HepG2 (cell line): Measurements from ENCODE around the gene RARS2.

Experiments used
- CTCF ChIP-seq: sonication (generic); formaldehyde crosslinking; IDR thresholded peaks from 2 replicates; pipeline ENCODE4 v1.5.0; 2020; ENCODE audit warnings: mild to moderate bottlenecking, missing genetic modification reagents, moderate library complexity
- EZH2 ChIP-seq: conservative IDR thresholded peaks from 2 replicates; pipeline ENCODE4 v1.6.1; 2012; ENCODE audit warnings: mild to moderate bottlenecking, low read depth, low read length, moderate library complexity
- JARID2 ChIP-seq: sonication (generic); formaldehyde crosslinking; IDR thresholded peaks from 2 replicates; pipeline ENCODE4 v1.8.1; 2023; ENCODE audit warnings: missing genetic modification reagents, inconsistent platforms; ENCODE audit not compliant: insufficient replicate concordance
- MAX ChIP-seq: IDR thresholded peaks from 2 replicates; pipeline ENCODE4 v1.6.1; 2012; ENCODE audit warnings: inconsistent platforms
- NCOA2 ChIP-seq: sonication (generic); formaldehyde crosslinking; IDR thresholded peaks from 2 replicates; pipeline ENCODE4 v1.8.0; 2022; ENCODE audit warnings: inconsistent platforms
- PTBP1 ChIP-seq: fragments of 200-400 bp; formaldehyde crosslinking; IDR thresholded peaks from 2 replicates; pipeline ENCODE4 v1.6.1; 2018; ENCODE audit warnings: low read length, low read depth; ENCODE audit not compliant: poor library complexity, severe bottlenecking
- U2AF2 ChIP-seq: fragments of 200-400 bp; formaldehyde crosslinking; IDR thresholded peaks from 2 replicates; pipeline ENCODE4 v1.6.1; 2017; ENCODE audit warnings: low read depth, mild to moderate bottlenecking, low read length
- YY1 ChIP-seq: IDR thresholded peaks from 2 replicates; pipeline ENCODE4 v1.6.1; 2011; ENCODE audit warnings: low read length, low read depth, moderate library complexity, mild to moderate bottlenecking; ENCODE audit not compliant: insufficient read depth, insufficient replicate concordance
- ZFP82 ChIP-seq: sonication (generic); formaldehyde crosslinking; IDR thresholded peaks from 2 replicates; pipeline ENCODE4 v1.5.1; 2020; ENCODE audit warnings: mild to moderate bottlenecking, missing genetic modification reagents, borderline replicate concordance
- ZNF564 ChIP-seq: sonication (generic); formaldehyde crosslinking; IDR thresholded peaks from 2 replicates; pipeline ENCODE4 v1.8.1; 2023; ENCODE audit warnings: mild to moderate bottlenecking, missing genetic modification reagents
- ZNF766 ChIP-seq: sonication (generic); formaldehyde crosslinking; IDR thresholded peaks from 2 replicates; pipeline ENCODE4 v1.5.0; 2020; ENCODE audit warnings: missing genetic modification reagents, borderline replicate concordance
- ZNF850 ChIP-seq: sonication (generic); formaldehyde crosslinking; conservative IDR thresholded peaks from 2 replicates; pipeline ENCODE4 v1.9.0; 2021; ENCODE audit warnings: mild to moderate bottlenecking, missing genetic modification reagents

DNA sequence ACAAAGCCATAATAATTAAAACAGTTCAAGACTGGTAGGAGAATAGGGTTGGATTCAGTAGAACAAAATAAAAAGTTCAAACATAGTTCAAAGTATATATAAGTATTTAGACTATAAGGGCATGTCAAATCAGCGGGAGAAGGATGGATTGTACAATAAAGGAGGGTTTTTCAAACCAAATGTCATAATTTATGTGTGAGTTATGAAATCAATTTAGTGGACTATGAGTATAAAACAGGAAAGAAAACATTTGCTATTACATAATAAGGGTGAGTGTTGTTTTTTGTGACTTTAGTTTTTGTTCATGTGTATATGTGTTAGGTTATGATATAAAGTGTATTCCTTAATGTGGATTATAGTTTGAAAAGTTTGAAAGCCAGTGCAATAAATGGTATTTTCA, 10.8 kb upstream of the RARS2 start:
- TF ChIP-seq EZH2 (no peak), CTCF (CRISPR knock-in tag) (no peak), ZNF564 (CRISPR knock-in tag) (no peak), NCOA2 (no peak), YY1 (no peak), ZFP82 (CRISPR knock-in tag) (no peak), ZNF850 (CRISPR knock-in tag) (no peak), MAX (no peak), ZNF766 (no peak), JARID2 (CRISPR knock-in tag) (no peak), PTBP1 (no peak), U2AF2 (no peak)
